Prostate gland (tissue), 2 donors: Measurements from ENCODE around the gene OTOR.

Experiments used
- POLR2A ChIP-seq: fragments of 450-650 bp; IDR thresholded peaks from one replicate; pipeline ENCODE4 v1.6.1; 2016; ENCODE audit warnings: antibody characterized with exemption, mild to moderate bottlenecking
- TF ChIP-seq, protein P1 (sequence below), 4 experiments: fragments of 200-600 bp in 2 of 4; fragments of 450-650 bp in 2 of 4; sonication (generic) in 2 of 4; IDR thresholded peaks; 1 replicate in 3 of 4; 2 replicates in 1 of 4; pipeline ENCODE4 v1.5.1; 2016 to 2019; ENCODE audit warnings: antibody characterized with exemption in 4 of 4, mild to moderate bottlenecking in 2 of 4, moderate library complexity in 2 of 4

DNA sequence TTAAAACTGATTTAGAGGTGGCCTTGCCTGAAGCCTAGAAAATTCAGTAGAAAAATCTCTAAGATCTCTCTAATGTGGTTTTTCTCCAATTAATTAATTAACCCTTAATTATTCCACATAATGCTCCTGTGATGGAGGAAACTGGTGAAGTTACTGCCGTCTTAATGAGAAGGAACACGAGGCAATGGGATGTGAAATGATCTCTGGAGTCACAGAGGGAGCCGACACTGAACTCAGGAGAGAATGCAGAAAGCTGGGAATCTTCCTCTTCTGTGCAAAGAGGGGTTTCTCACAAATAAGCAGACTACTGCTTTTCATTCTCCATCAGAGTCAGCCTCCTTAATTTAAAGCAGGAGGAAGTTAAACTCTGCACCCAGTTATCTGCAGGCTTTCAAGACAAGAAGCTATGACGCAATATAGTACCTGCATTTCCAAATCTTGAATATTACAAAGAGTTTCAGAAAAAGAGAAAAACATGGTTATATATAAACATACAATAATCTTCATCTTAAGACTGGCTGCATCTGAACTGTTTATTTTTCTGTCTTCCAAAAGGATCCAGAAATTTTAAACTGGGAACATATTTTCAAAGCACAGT, 36.4 kb upstream of the OTOR start:
- TF ChIP-seq, protein P1, sequence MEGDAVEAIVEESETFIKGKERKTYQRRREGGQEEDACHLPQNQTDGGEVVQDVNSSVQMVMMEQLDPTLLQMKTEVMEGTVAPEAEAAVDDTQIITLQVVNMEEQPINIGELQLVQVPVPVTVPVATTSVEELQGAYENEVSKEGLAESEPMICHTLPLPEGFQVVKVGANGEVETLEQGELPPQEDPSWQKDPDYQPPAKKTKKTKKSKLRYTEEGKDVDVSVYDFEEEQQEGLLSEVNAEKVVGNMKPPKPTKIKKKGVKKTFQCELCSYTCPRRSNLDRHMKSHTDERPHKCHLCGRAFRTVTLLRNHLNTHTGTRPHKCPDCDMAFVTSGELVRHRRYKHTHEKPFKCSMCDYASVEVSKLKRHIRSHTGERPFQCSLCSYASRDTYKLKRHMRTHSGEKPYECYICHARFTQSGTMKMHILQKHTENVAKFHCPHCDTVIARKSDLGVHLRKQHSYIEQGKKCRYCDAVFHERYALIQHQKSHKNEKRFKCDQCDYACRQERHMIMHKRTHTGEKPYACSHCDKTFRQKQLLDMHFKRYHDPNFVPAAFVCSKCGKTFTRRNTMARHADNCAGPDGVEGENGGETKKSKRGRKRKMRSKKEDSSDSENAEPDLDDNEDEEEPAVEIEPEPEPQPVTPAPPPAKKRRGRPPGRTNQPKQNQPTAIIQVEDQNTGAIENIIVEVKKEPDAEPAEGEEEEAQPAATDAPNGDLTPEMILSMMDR (IDR thresholded peaks at IDR 0.05): no peak
- TF ChIP-seq POLR2A: no peak
